ENCODE measurements around the gene MINDY4B. TPM values are rescaled to one million over a fixed set of nuclear protein-coding genes. Genes with fewer than 3 reads are reported as not detected.

MINDY4B gene
- total and polyA plus RNA-seq, 2 of the 8 experiments (the other 6 are each of a cell fraction or from before 2014, with no cell fraction given): not detected

DNA sequence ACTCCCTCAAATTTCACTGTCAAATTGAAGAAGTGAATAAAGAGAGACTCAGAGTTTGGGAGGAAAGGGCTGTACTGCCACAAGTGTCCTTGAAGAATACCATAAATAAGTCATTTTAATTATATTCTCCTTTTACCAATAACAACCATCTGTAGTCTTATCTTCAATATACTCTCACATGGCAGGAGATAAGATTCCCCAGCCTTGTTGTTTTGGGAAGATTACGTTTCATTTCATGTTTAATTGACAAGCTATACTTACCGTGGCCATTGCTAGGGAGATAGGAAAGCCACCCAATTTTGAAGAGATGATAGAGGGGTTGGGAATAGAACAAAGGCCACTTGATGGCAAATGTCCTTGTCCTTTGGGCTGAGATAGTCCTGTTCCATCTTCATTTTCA lies 2.3 kb downstream of the MINDY4B start:
- ChIA-PET POLR2A (ENCODE audit: partially characterized antibody) (no interaction called here), CTCF (ENCODE audit: partially characterized antibody) (interaction anchor here (1.3 to 1.4 kb wide), 2 partner anchors 28 to 38 kb away, joined by 3 to 5 read pairs; no protein-coding TSS in a partner anchor)
- H3K79me2 ChIP-seq (ENCODE audit: control insufficient read depth in 1 of 2, insufficient read depth in 2 of 2, low read length in 2 of 2): no peaks in the 10 kb centered on the region
- no peak overlapping the region for H4K8ac ChIP-seq (ENCODE audit: extremely low read depth, insufficient read depth, low read length)
- no peak overlapping the region for H2BK5ac ChIP-seq (ENCODE audit: low read depth, low read length)
- no peaks in the 10 kb centered on the region for H3K9me3 ChIP-seq (ENCODE audit: insufficient read depth in 2 of 2, low read depth in 1 of 2, low read length in 1 of 2)
- 91% methylated on average over 2 of the region's 2 CpGs; no CpG with 5 or more reads in 1 of the 2 experiments for WGBS, 2 experiments (ENCODE audit: extremely low coverage in 1 of 2, insufficient coverage in 1 of 2, insufficient read length in 1 of 2, insufficient replicate concordance in 2 of 2, low coverage in 1 of 2, low lambda C conversion rate in 2 of 2, missing lambda C conversion rate in 1 of 2)
- no peak overlapping the region for H3K27ac ChIP-seq (ENCODE audit: low read depth, low read length)
- FAIRE-seq (no peak), DNase-seq (ENCODE audit: low read depth in 1 of 2, low spot score in 2 of 2) (no peak)
- no peak overlapping the region for H2BK12ac ChIP-seq (ENCODE audit: low read depth, low read length)
- H3K23ac ChIP-seq (ENCODE audit: insufficient read length): no peak overlapping the region
- H3K36me3 ChIP-seq (ENCODE audit: control insufficient read depth in 2 of 4, insufficient read depth in 4 of 4, low read length in 3 of 4): no peaks in the 10 kb centered on the region
- H4K91ac ChIP-seq (replicated peaks; ENCODE audit: insufficient read length, low read length): no peak overlapping the region
- no peak overlapping the region for H3K56ac ChIP-seq (replicated peaks; ENCODE audit: insufficient read length, low read depth, low read length)
- H3K9ac ChIP-seq (replicated peaks in 1 of 4; ENCODE audit: extremely low read depth in 1 of 4, low read depth in 3 of 4, low read length in 3 of 4): no peak overlapping the region
- H3K79me1 ChIP-seq (ENCODE audit: low read depth, low read length): no peaks in the 10 kb centered on the region
- no peaks in the 10 kb centered on the region for H3K23me2 ChIP-seq (ENCODE audit: low read depth, low read length)
- H2AK5ac ChIP-seq (ENCODE audit: low read depth, low read length): no peak overlapping the region
- H3K18ac ChIP-seq (ENCODE audit: extremely low read depth, low read length): no peak overlapping the region
- no peak overlapping the region for H2AFZ ChIP-seq (ENCODE audit: low read length)
- no peak overlapping the region for H4K5ac ChIP-seq (ENCODE audit: insufficient read length, low read depth, low read length)
- H2BK15ac ChIP-seq (ENCODE audit: low read length): no peak overlapping the region
- no peaks in the 10 kb centered on the region for H3K4me1 ChIP-seq (replicated peaks in 1 of 4; ENCODE audit: control insufficient read depth in 3 of 4, insufficient read depth in 4 of 4, low read length in 3 of 4)
- H4K20me1 ChIP-seq (replicated peaks in 1 of 2; ENCODE audit: control insufficient read depth in 1 of 2, insufficient read depth in 2 of 2, low read length in 2 of 2): no peaks in the 10 kb centered on the region
- no peak overlapping the region for H3K4me3 ChIP-seq (ENCODE audit: extremely low read depth in 1 of 4, insufficient read depth in 2 of 4, low read depth in 3 of 4, low read length in 4 of 4)
- H2BK120ac ChIP-seq (replicated peaks; ENCODE audit: low read depth, low read length): no peak overlapping the region
- TF ChIP-seq EZH2 (IDR thresholded peaks at IDR 0.05; ENCODE audit: low read depth, low read length, severe bottlenecking) (no peak), CBX5 (IDR thresholded peaks at IDR 0.05; ENCODE audit: low read depth, low read length) (no peak), RAD21 (IDR thresholded peaks at IDR 0.05 in 1 of 2, conservative IDR thresholded peaks at IDR 0.05 in 1 of 2; ENCODE audit: low read depth in 2 of 2, low read length in 2 of 2) (no peak), BCL11A (IDR thresholded peaks at IDR 0.05; ENCODE audit: low read depth in 2 of 2, low read length in 2 of 2) (no peak), ASH2L (IDR thresholded peaks at IDR 0.05; ENCODE audit: low read length) (no peak), TAF7 (optimal IDR thresholded peaks at IDR 0.05; ENCODE audit: borderline replicate concordance, low read depth, low read length) (no peak), BACH1 (IDR thresholded peaks at IDR 0.05; ENCODE audit: low read length) (no peak)
- TF ChIP-seq, protein P1, sequence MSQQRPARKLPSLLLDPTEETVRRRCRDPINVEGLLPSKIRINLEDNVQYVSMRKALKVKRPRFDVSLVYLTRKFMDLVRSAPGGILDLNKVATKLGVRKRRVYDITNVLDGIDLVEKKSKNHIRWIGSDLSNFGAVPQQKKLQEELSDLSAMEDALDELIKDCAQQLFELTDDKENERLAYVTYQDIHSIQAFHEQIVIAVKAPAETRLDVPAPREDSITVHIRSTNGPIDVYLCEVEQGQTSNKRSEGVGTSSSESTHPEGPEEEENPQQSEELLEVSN (IDR thresholded peaks at IDR 0.05): no peak
- TF ChIP-seq, protein P2, sequence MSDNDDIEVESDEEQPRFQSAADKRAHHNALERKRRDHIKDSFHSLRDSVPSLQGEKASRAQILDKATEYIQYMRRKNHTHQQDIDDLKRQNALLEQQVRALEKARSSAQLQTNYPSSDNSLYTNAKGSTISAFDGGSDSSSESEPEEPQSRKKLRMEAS (IDR thresholded peaks at IDR 0.05): no peak
- H3K14ac ChIP-seq (ENCODE audit: insufficient read length): no peak overlapping the region
- H3K27me3 ChIP-seq (replicated peaks in 1 of 4; ENCODE audit: control insufficient read depth in 3 of 4, extremely low read depth in 1 of 4, insufficient read depth in 3 of 4, low read length in 3 of 4): no peaks in the 10 kb centered on the region
- H3K4ac ChIP-seq (replicated peaks; ENCODE audit: insufficient read length, low read depth, low read length): no peak overlapping the region
- no peak overlapping the region for H2BK20ac ChIP-seq (ENCODE audit: low read length)
- no peak overlapping the region for H3K4me2 ChIP-seq (ENCODE audit: insufficient read depth in 1 of 2, low read depth in 2 of 2, low read length in 2 of 2)

Measured in H1 (cell line).